IMR-90 (cell line): ENCODE measurements around the gene EPHA6. TPM values are rescaled to one million over a fixed set of nuclear protein-coding genes. Genes with fewer than 3 reads are reported as not detected.

Experiments used
- ATAC-seq: fragments of 200-7000 bp; cut with Tn5 transposase; 2 replicates; pipeline ENCODE4 v1.9.1; 2020; ENCODE audit warnings: low read depth, mild to moderate bottlenecking, moderate library complexity
- BruUV-seq: library from RNA; stranded (reverse); fragments of 400-500 nt; replicated peaks from 2 replicates; lab custom pipeline; 2021; lab: Mats Ljungman, UMichigan
- CTCF ChIA-PET: fragments of 300-600 bp; formaldehyde crosslinking; extraction: SDS; loops from one replicate; lab custom pipeline; 2021; ENCODE audit warnings: antibody characterized with exemption; lab: Yijun Ruan, JAX
- POLR2A ChIA-PET: fragments of 300-600 bp; sonication (Branson Sonifier 250); formaldehyde crosslinking; loops from one replicate; lab custom pipeline; 2022; ENCODE audit warnings: antibody characterized with exemption; ENCODE audit not compliant: unreplicated experiment; lab: Charles Lee
- DNase-seq: peaks from one replicate; pipeline ENCODE4 v3.0.0; 2013
- H2AFZ ChIP-seq: replicated peaks from 2 replicates; pipeline ENCODE3; 2013; ENCODE audit warnings: low read length, mild to moderate bottlenecking; ENCODE audit not compliant: poor library complexity
- H2AK5ac ChIP-seq: 2 replicates; pipeline ENCODE4 v1.6.1; 2013; ENCODE audit warnings: low read depth, low read length, inconsistent platforms
- H2AK9ac ChIP-seq: replicated peaks from 2 replicates; pipeline ENCODE3; 2013; ENCODE audit warnings: mild to moderate bottlenecking, low read depth, low read length, moderate library complexity; ENCODE audit not compliant: poor library complexity
- H2BK120ac ChIP-seq: 2 replicates; pipeline ENCODE4 v1.6.1; 2013; ENCODE audit warnings: low read depth, low read length, inconsistent platforms
- H2BK15ac ChIP-seq: 3 replicates; pipeline ENCODE4 v1.6.1; 2013; ENCODE audit warnings: low read depth, low read length, inconsistent platforms
- H2BK20ac ChIP-seq: 2 replicates; pipeline ENCODE4 v1.6.1; 2013; ENCODE audit warnings: low read depth, mild to moderate bottlenecking, inconsistent platforms, low read length, moderate library complexity
- H2BK5ac ChIP-seq: 2 replicates; pipeline ENCODE4 v1.6.1; 2013; ENCODE audit warnings: mild to moderate bottlenecking, low read depth, low read length, inconsistent platforms; ENCODE audit not compliant: poor library complexity, severe bottlenecking
- H3K14ac ChIP-seq: replicated peaks from 2 replicates; pipeline ENCODE4 v1.6.1; 2013; ENCODE audit warnings: low read depth, low read length, inconsistent platforms
- H3K18ac ChIP-seq: 2 replicates; pipeline ENCODE4 v1.6.1; 2013; ENCODE audit warnings: low read depth, low read length, control low read depth
- H3K23ac ChIP-seq: 2 replicates; pipeline ENCODE4 v1.6.1; 2013; ENCODE audit warnings: low read depth, low read length, inconsistent platforms
- H3K27ac ChIP-seq: 2 replicates; pipeline ENCODE4 v1.5.1; 2013; ENCODE audit warnings: mild to moderate bottlenecking, control low read depth, low read length; ENCODE audit not compliant: insufficient read depth
- H3K27me3 ChIP-seq: 2 replicates; pipeline ENCODE4 v1.6.1; 2013; ENCODE audit warnings: low read length; ENCODE audit not compliant: control insufficient read depth, insufficient read depth
- H3K36me3 ChIP-seq: 2 replicates; pipeline ENCODE4 v1.6.1; 2013; ENCODE audit warnings: low read length, mixed read lengths; ENCODE audit not compliant: control insufficient read depth, insufficient read depth
- H3K4ac ChIP-seq: 2 replicates; pipeline ENCODE4 v1.6.1; 2013; ENCODE audit warnings: low read depth, low read length, inconsistent platforms
- H3K4me1 ChIP-seq: 2 replicates; pipeline ENCODE4 v1.6.1; 2013; ENCODE audit warnings: low read length, mixed read lengths; ENCODE audit not compliant: control insufficient read depth, insufficient read depth
- H3K4me2 ChIP-seq: 2 replicates; pipeline ENCODE4 v1.6.1; 2013; ENCODE audit warnings: low read depth, mild to moderate bottlenecking, control low read depth, low read length, moderate library complexity
- H3K4me3 ChIP-seq: 2 replicates; pipeline ENCODE4 v1.5.1; 2013; ENCODE audit warnings: low read depth, mild to moderate bottlenecking, control low read depth, low read length, moderate library complexity; ENCODE audit not compliant: insufficient read depth
- H3K56ac ChIP-seq: 2 replicates; pipeline ENCODE4 v1.6.1; 2013; ENCODE audit warnings: low read length, inconsistent platforms; ENCODE audit not compliant: insufficient read depth; ENCODE audit errors: extremely low read depth
- H3K79me1 ChIP-seq, 2 experiments: 2 replicates each; pipeline ENCODE4 v1.6.1; 2013; ENCODE audit warnings: low read length in 2 of 2, inconsistent platforms in 1 of 2, low read depth in 1 of 2
- H3K9ac ChIP-seq: 2 replicates; pipeline ENCODE4 v1.6.1; 2013; ENCODE audit warnings: low read depth, low read length, control low read depth
- H3K9me1 ChIP-seq: 2 replicates; pipeline ENCODE4 v1.6.1; 2013; ENCODE audit warnings: low read length, inconsistent platforms; ENCODE audit not compliant: insufficient read depth
- H3K9me3 ChIP-seq: 2 replicates; pipeline ENCODE4 v1.6.1; 2013; ENCODE audit warnings: low read length; ENCODE audit not compliant: control insufficient read depth, insufficient read depth
- H4K20me1 ChIP-seq: 2 replicates; pipeline ENCODE4 v1.6.1; 2013; ENCODE audit warnings: low read length, inconsistent platforms; ENCODE audit not compliant: insufficient read depth
- H4K5ac ChIP-seq: 2 replicates; pipeline ENCODE4 v1.6.1; 2013; ENCODE audit warnings: mild to moderate bottlenecking, low read depth, low read length, control low read depth
- H4K8ac ChIP-seq, 2 experiments: 2 replicates each; pipeline ENCODE4 v1.6.1; 2013; ENCODE audit warnings: low read depth in 2 of 2, low read length in 2 of 2, control low read depth in 1 of 2, inconsistent platforms in 1 of 2
- H4K91ac ChIP-seq: 2 replicates; pipeline ENCODE4 v1.6.1; 2013; ENCODE audit warnings: low read depth, low read length, inconsistent platforms; ENCODE audit not compliant: insufficient read depth
- CHD1 ChIP-seq: IDR thresholded peaks from 2 replicates; pipeline ENCODE4 v1.6.1; 2012; ENCODE audit warnings: low read depth, low read length, improper control_type of control experiment
- NFE2L2 ChIP-seq: fragments of 150-350 bp; IDR thresholded peaks from 2 replicates; pipeline ENCODE4 v1.6.1; 2016; ENCODE audit warnings: low read depth, mild to moderate bottlenecking, low read length
- POLR2A ChIP-seq: IDR thresholded peaks from 2 replicates; pipeline ENCODE4 v1.6.1; 2012; ENCODE audit warnings: mild to moderate bottlenecking, low read depth, low read length
- WGBS, 2 experiments: methylation state at CpG; one replicate each; pipeline versions ENCODE4 v1.1.5 to v1.1.7; 2013; ENCODE audit warnings: missing lambda C conversion rate in 2 of 2; ENCODE audit not compliant: insufficient read length in 1 of 2; ENCODE audit errors: extremely low coverage in 2 of 2; 5-methylcytosine and 5-hydroxymethylcytosine counted together
- dilution Hi-C: fragments of 300-500 bp; cut with HindIII; formaldehyde crosslinking; loops from one replicate; pipeline ENCODE4 v1.14.3; 2018; ENCODE audit warnings: low sequenced_read_pairs; ENCODE audit not compliant: unreplicated experiment
- in situ Hi-C: fragments of 300-500 bp; cut with MboI; formaldehyde crosslinking; loops from 3 replicates; pipeline ENCODE4 v1.14.3; 2019; ENCODE audit warnings: low sequenced_read_pairs, inconsistent platforms, mixed read lengths
- intact Hi-C: fragments of 100-400 bp; cut with micrococcal nuclease; formaldehyde crosslinking; loops from 2 replicates; pipeline ENCODE4 v1.10.0; 2022
- polyA plus RNA-seq, 3 experiments: library from polyadenylated mRNA; depleted of rRNA; stranded (reverse); fragments of >200 nt; gene quantifications; 2 replicates each; pipeline ENCODE4 v1.2.3, GENCODE V29; 2012; ENCODE audit warnings: low replicate concordance in 1 of 3
- total RNA-seq: library from RNA; depleted of rRNA; stranded (reverse); fragments of >200 nt; gene quantifications from 2 replicates; pipeline ENCODE4 v1.2.3, GENCODE V29; 2012

EPHA6 gene
- total and polyA plus RNA-seq, 2 of the 4 experiments (the other 2 are of a cell fraction), result not detected

DNA sequence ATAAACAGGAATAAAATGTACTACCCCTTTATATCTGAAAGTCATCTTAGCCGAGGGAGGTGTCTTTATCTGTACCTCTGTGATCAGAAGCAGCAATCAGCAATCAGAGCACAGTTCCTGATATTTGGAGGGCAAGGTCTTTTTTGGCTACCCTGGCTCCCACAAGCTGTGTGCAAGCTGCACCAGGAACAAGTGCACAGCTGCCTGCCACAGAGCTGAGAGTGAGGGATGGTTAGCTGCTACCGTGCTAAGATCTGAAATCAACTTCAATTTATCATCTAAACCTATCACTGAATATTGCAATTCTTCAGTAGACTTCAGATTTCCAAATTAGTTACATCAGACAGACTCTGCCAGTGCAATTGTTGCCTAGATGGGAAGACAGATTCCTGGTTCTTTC, 545.6 kb downstream of the EPHA6 start:
- H3K27ac ChIP-seq, result no peak overlapping the region
- no peak overlapping the region for H2AFZ ChIP-seq
- H2AK9ac ChIP-seq, result no peak overlapping the region
- H4K20me1 ChIP-seq, result no peaks in the 10 kb centered on the region
- H4K91ac ChIP-seq, result no peak overlapping the region
- H2BK15ac ChIP-seq, result no peak overlapping the region
- H2BK5ac ChIP-seq, result no peak overlapping the region
- no CpG with 5 or more reads among the region's 2 CpGs for WGBS, 2 experiments
- dilution Hi-C loops (no loop called here), in situ Hi-C loops (no loop called here), intact Hi-C loops (no loop called here)
- ATAC-seq, result no peak
- no peak overlapping the region for H2AK5ac ChIP-seq
- no peak overlapping the region for H2BK120ac ChIP-seq
- no peak overlapping the region for H3K23ac ChIP-seq
- no peaks in the 10 kb centered on the region for H3K4me1 ChIP-seq
- H3K9me3 ChIP-seq, result peaks cover 2% of the 10 kb centered on the region; the same call in 1 of the 2 replicates
- H3K18ac ChIP-seq, result no peak overlapping the region
- no peaks in the 10 kb centered on the region for H3K9me1 ChIP-seq
- H3K4me2 ChIP-seq, result no peak overlapping the region
- H3K4me3 ChIP-seq, result no peak overlapping the region
- CTCF ChIA-PET, result no interaction called here
- H3K36me3 ChIP-seq, result no peaks in the 10 kb centered on the region
- DNase-seq, result no peak
- H3K56ac ChIP-seq, result no peak overlapping the region
- H4K8ac ChIP-seq, result no peak overlapping the region
- TF ChIP-seq POLR2A (no peak), NFE2L2 (no peak), CHD1 (no peak)
- no peak overlapping the region for H4K5ac ChIP-seq
- no peak overlapping the region for H3K4ac ChIP-seq
- H3K14ac ChIP-seq, result no peak overlapping the region
- no peaks in the 10 kb centered on the region for H3K79me1 ChIP-seq
- POLR2A ChIA-PET, result no interaction called here
- no TSS peak for BruUV-seq
- no peak overlapping the region for H3K9ac ChIP-seq
- H2BK20ac ChIP-seq, result no peak overlapping the region
- H3K27me3 ChIP-seq, result no peaks in the 10 kb centered on the region
